ENCODE results near the gene UGT1A10.

Gene UGT1A10

DNA sequence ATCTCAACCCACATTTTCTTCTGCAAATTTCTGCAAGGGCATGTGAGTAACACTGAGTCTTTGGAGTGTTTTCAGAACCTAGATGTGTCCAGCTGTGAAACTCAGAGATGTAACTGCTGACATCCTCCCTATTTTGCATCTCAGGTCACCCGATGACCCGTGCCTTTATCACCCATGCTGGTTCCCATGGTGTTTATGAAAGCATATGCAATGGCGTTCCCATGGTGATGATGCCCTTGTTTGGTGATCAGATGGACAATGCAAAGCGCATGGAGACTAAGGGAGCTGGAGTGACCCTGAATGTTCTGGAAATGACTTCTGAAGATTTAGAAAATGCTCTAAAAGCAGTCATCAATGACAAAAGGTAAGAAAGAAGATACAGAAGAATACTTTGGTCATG lies 131.8 kb downstream of the UGT1A10 start:
- Histone ChIP-seq H4K20me1 (ENCODE audit: insufficient read depth, low read length, poor library complexity, severe bottlenecking) (no peaks in the 10 kb centered on the region), H2AFZ (ENCODE audit: low read length) (no peak overlapping the region)

DNA sequence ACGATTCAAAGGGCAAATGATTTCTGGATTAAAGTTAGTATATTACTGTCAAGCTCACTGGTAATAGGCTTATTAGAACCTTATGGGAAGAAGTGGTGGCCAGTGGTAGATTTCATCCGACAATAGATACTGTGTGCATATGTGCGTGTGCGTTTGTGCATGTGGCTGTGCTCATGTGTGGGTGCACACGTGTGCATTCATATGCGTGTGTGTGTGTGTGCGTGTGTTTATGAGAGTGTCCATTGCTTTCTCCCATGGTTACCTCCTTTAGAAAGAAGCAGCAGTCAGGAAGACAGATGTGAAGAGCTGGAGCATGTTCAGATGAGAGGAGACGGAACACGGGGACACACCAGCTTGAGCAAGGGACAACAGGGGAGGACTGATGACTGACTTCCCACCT lies 133.0 kb downstream of the UGT1A10 start:
- Histone ChIP-seq H3K9ac (ENCODE audit: low read depth, low read length, poor library complexity, severe bottlenecking) (no peak overlapping the region), H3K4me1 (ENCODE audit: insufficient read depth, low read length, poor library complexity, severe bottlenecking) (no peaks in the 10 kb centered on the region), H3K4me2 (ENCODE audit: low read depth, low read length, poor library complexity, severe bottlenecking) (no peak overlapping the region), H3K36me3 (ENCODE audit: insufficient read depth, low read length) (no peaks in the 10 kb centered on the region), H4K20me1 (ENCODE audit: insufficient read depth, low read length, poor library complexity, severe bottlenecking) (no peaks in the 10 kb centered on the region), H3K9me3 (ENCODE audit: insufficient read depth, low read depth, low read length) (no peaks in the 10 kb centered on the region), H3K4me3 (ENCODE audit: low read length, poor library complexity, severe bottlenecking) (no peak overlapping the region), H3K27me3 (ENCODE audit: insufficient read depth, low read length, poor library complexity, severe bottlenecking) (no peaks in the 10 kb centered on the region), H3K79me2 (ENCODE audit: insufficient read depth, low read length) (no peaks in the 10 kb centered on the region), H3K9me2 (replicated peaks; ENCODE audit: low read depth, low read length) (no peaks in the 10 kb centered on the region), H2AFZ (ENCODE audit: low read length) (no peak overlapping the region), H3F3A (ENCODE audit: low read depth) (no peaks in the 10 kb centered on the region)
- TF ChIP-seq, protein P1, sequence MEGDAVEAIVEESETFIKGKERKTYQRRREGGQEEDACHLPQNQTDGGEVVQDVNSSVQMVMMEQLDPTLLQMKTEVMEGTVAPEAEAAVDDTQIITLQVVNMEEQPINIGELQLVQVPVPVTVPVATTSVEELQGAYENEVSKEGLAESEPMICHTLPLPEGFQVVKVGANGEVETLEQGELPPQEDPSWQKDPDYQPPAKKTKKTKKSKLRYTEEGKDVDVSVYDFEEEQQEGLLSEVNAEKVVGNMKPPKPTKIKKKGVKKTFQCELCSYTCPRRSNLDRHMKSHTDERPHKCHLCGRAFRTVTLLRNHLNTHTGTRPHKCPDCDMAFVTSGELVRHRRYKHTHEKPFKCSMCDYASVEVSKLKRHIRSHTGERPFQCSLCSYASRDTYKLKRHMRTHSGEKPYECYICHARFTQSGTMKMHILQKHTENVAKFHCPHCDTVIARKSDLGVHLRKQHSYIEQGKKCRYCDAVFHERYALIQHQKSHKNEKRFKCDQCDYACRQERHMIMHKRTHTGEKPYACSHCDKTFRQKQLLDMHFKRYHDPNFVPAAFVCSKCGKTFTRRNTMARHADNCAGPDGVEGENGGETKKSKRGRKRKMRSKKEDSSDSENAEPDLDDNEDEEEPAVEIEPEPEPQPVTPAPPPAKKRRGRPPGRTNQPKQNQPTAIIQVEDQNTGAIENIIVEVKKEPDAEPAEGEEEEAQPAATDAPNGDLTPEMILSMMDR (conservative IDR thresholded peaks at IDR 0.05; ENCODE audit: low read length) = no peak
- no peak for TF ChIP-seq EZH2phosphoT487 (IDR thresholded peaks at IDR 0.05; ENCODE audit: borderline replicate concordance)

More for the DNA sequence above, 131.8 kb downstream of the UGT1A10 start:
- Histone ChIP-seq H3K4me3 (ENCODE audit: low read length, poor library complexity, severe bottlenecking) (no peak overlapping the region), H3K9ac (ENCODE audit: low read depth, low read length, poor library complexity, severe bottlenecking) (no peak overlapping the region), H3K27me3 (ENCODE audit: insufficient read depth, low read length, poor library complexity, severe bottlenecking) (no peaks in the 10 kb centered on the region), H3K4me1 (ENCODE audit: insufficient read depth, low read length, poor library complexity, severe bottlenecking) (no peaks in the 10 kb centered on the region), H3F3A (ENCODE audit: low read depth) (no peaks in the 10 kb centered on the region), H3K79me2 (ENCODE audit: insufficient read depth, low read length) (no peaks in the 10 kb centered on the region), H3K36me3 (ENCODE audit: insufficient read depth, low read length) (no peaks in the 10 kb centered on the region), H3K9me3 (ENCODE audit: insufficient read depth, low read depth, low read length) (no peaks in the 10 kb centered on the region), H3K4me2 (ENCODE audit: low read depth, low read length, poor library complexity, severe bottlenecking) (no peak overlapping the region), H3K9me2 (replicated peaks; ENCODE audit: low read depth, low read length) (no peaks in the 10 kb centered on the region)
- TF ChIP-seq, protein P1 (conservative IDR thresholded peaks at IDR 0.05; ENCODE audit: low read length) = no peak

DNA sequence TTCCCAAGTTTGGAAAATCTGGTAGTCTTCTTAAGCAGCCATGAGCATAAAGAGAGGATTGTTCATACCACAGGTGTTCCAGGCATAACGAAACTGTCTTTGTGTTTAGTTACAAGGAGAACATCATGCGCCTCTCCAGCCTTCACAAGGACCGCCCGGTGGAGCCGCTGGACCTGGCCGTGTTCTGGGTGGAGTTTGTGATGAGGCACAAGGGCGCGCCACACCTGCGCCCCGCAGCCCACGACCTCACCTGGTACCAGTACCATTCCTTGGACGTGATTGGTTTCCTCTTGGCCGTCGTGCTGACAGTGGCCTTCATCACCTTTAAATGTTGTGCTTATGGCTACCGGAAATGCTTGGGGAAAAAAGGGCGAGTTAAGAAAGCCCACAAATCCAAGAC lies 135.9 kb downstream of the UGT1A10 start:
- Histone ChIP-seq H2AFZ (ENCODE audit: low read length) (no peak overlapping the region), H3K79me2 (ENCODE audit: insufficient read depth, low read length) (no peaks in the 10 kb centered on the region), H3K4me1 (ENCODE audit: insufficient read depth, low read length, poor library complexity, severe bottlenecking) (no peaks in the 10 kb centered on the region), H3K4me3 (ENCODE audit: low read length, poor library complexity, severe bottlenecking) (no peak overlapping the region), H3K36me3 (ENCODE audit: insufficient read depth, low read length) (no peaks in the 10 kb centered on the region), H3K9me2 (replicated peaks; ENCODE audit: low read depth, low read length) (no peaks in the 10 kb centered on the region), H3K9me3 (ENCODE audit: insufficient read depth, low read depth, low read length) (no peaks in the 10 kb centered on the region), H3K9ac (ENCODE audit: low read depth, low read length, poor library complexity, severe bottlenecking) (no peak overlapping the region), H3K4me2 (ENCODE audit: low read depth, low read length, poor library complexity, severe bottlenecking) (no peak overlapping the region), H3F3A (ENCODE audit: low read depth) (no peaks in the 10 kb centered on the region), H3K27me3 (ENCODE audit: insufficient read depth, low read length, poor library complexity, severe bottlenecking) (no peaks in the 10 kb centered on the region), H4K20me1 (ENCODE audit: insufficient read depth, low read length, poor library complexity, severe bottlenecking) (no peaks in the 10 kb centered on the region)
- TF ChIP-seq, protein P1 (conservative IDR thresholded peaks at IDR 0.05; ENCODE audit: low read length) = no peak
- no peak for TF ChIP-seq EZH2phosphoT487 (IDR thresholded peaks at IDR 0.05; ENCODE audit: borderline replicate concordance)

All from Loucy (cell line).